ENCODE measurements around the gene OSTM1.
"Not testable (repeated sequence)": the region's sequence is repeated elsewhere in the genome, so short reads cannot be mapped to it uniquely, and the experiment has no call there.

OSTM1 gene

GRCh38 chr6:108013787-108014439 lies 60.6 kb downstream of the OSTM1 start:
- no peak for DNase-seq

- DNase-seq, result no peak
These were observed 64.6 kb downstream of the OSTM1 start for GRCh38 chr6:108009894-108010293.

GRCh38 chr6:108009258-108009657 lies 65.3 kb downstream of the OSTM1 start:
- DNase-seq, result not testable (repeated sequence)

- DNase-seq, result no peak
These were observed 66.2 kb downstream of the OSTM1 start for GRCh38 chr6:108008363-108008762.

- DNase-seq, result no peak
These were observed 68.6 kb downstream of the OSTM1 start for GRCh38 chr6:108005961-108006360.

- DNase-seq, result no peak
These were observed 69.7 kb downstream of the OSTM1 start for GRCh38 chr6:108004861-108005260.

- DNase-seq, result no peak
These were observed 71.9 kb downstream of the OSTM1 start for GRCh38 chr6:108002365-108003221.

GRCh38 chr6:108001696-108002231 lies 72.8 kb downstream of the OSTM1 start:
- DNase-seq, result no peak

GRCh38 chr6:108000259-108000658 lies 74.3 kb downstream of the OSTM1 start:
- DNase-seq, result not testable (repeated sequence)

GRCh38 chr6:107999341-107999740 lies 75.2 kb downstream of the OSTM1 start:
- DNase-seq, result no peak

GRCh38 chr6:107991772-107992550 lies 82.6 kb downstream of the OSTM1 start:
- no peak for DNase-seq

Data from NCI-H446 treated with DMSO at 0.1 percent for 48 hours (cell line).